Progenitor cell of endocrine pancreas (in vitro differentiated cells): Measurements from ENCODE around the gene MYO7A. TPM values are rescaled to one million over a fixed set of nuclear protein-coding genes. Genes with fewer than 3 reads are reported as not detected.

Experiments used
- DNase-seq: peaks from one replicate; pipeline ENCODE4 v3.0.0; 2021; ENCODE audit warnings: low spot score; ENCODE audit not compliant: unreplicated experiment
- H3K27ac Mint-ChIP-seq: 2 replicates; pipeline ENCODE4 v1.8.0; 2021; ENCODE audit warnings: mild to moderate bottlenecking, moderate library complexity, mixed read lengths
- H3K27me3 Mint-ChIP-seq: 2 replicates; pipeline ENCODE4 v1.8.0; 2021; ENCODE audit warnings: mixed read lengths
- H3K36me3 Mint-ChIP-seq: 2 replicates; pipeline ENCODE4 v1.8.0; 2022; ENCODE audit warnings: mixed read lengths; ENCODE audit not compliant: insufficient read depth
- H3K4me1 Mint-ChIP-seq: 2 replicates; pipeline ENCODE4 v1.8.0; 2021; ENCODE audit warnings: low read depth, mixed read lengths
- H3K4me3 Mint-ChIP-seq: 2 replicates; pipeline ENCODE4 v1.8.0; 2021; ENCODE audit warnings: low read depth, mild to moderate bottlenecking, moderate library complexity, mixed read lengths
- H3K9me3 Mint-ChIP-seq: 2 replicates; pipeline ENCODE4 v1.8.0; 2021; ENCODE audit warnings: low read depth, mixed read lengths
- CTCF ChIP-seq: fragments of 200-600 bp; sonication (generic); IDR thresholded peaks from one replicate; pipeline ENCODE4 v1.5.0; 2021; ENCODE audit warnings: antibody characterized with exemption, mild to moderate bottlenecking; ENCODE audit not compliant: unreplicated experiment
- total RNA-seq: library from RNA; stranded (reverse); gene quantifications from 2 replicates; pipeline ENCODE4 v1.2.1, GENCODE V29; 2021

Gene MYO7A
- total RNA-seq, 1 donor from 2014 or later, result 5.7 TPM

GRCh38 chr11:77090373-77091111 is 37.5 kb upstream of the MYO7A start:
- H3K4me1 Mint-ChIP-seq, result peaks cover 5% of the 10 kb centered on the region
- no peaks in the 10 kb centered on the region for H3K27me3 Mint-ChIP-seq
- TF ChIP-seq CTCF, result no peak
- DNase-seq, result no peak
- H3K9me3 Mint-ChIP-seq, result no peaks in the 10 kb centered on the region
- H3K4me3 Mint-ChIP-seq, result no peak overlapping the region
- no peak overlapping the region for H3K27ac Mint-ChIP-seq
- no peaks in the 10 kb centered on the region for H3K36me3 Mint-ChIP-seq

- H3K4me3 Mint-ChIP-seq, result no peak overlapping the region
- H3K27ac Mint-ChIP-seq, result peak overlapping the region; percentile 15
- TF ChIP-seq CTCF, result peak; percentile 85
- DNase-seq, result peak; percentile 66
- no peaks in the 10 kb centered on the region for H3K9me3 Mint-ChIP-seq
- H3K27me3 Mint-ChIP-seq, result no peaks in the 10 kb centered on the region
- peaks cover 5% of the 10 kb centered on the region for H3K4me1 Mint-ChIP-seq
- no peaks in the 10 kb centered on the region for H3K36me3 Mint-ChIP-seq
Measured at GRCh38 chr11:77091146-77091940, 36.7 kb upstream of the MYO7A start.

GRCh38 chr11:77092382-77092781 is 35.7 kb upstream of the MYO7A start:
- Mint-ChIP-seq H3K36me3 (no peaks in the 10 kb centered on the region), H3K27me3 (no peaks in the 10 kb centered on the region), H3K9me3 (no peaks in the 10 kb centered on the region), H3K4me3 (no peak overlapping the region), H3K27ac (no peak overlapping the region), H3K4me1 (peaks cover 5% of the 10 kb centered on the region)
- no peak for DNase-seq
- TF ChIP-seq CTCF, result no peak

DNA sequence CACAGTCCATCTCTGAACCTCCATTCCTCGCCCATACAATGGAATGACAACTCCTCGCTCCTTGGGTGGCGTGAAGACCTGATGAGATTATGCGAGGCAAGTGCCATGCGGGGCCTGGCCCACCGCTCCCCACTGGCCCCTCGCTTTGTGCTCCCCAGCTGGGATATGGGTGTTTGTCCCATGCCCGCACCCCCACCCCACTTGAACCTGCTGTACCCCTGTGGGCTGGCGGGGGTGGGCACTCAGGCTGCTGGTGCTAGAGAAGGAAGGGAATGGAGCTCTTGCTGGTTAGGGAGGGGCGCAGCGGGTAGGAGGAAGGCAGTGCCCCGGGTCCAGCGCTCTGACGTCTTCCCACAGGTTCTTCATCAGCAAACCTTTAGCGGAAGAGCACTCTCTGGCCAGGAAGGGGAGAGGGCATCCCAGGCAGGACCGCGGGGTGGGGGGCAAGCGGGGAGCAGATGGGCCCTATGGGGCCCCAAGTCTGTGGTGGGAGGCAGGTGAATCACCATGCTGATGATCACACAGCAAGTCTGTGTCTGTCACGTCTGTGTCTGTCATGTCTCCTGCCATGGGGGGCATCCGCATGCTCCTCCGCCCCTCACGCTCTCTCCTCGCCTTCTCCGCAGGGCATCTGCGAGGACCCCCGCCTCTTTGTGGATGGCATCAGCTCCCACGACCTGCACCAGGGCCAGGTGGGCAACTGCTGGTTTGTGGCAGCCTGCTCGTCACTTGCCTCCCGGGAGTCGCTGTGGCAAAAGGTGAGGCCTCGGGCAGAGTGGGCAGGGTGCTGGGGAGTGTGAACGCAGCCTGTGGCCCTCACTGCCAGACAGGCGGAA is 34.8 kb upstream of the MYO7A start:
- Mint-ChIP-seq H3K9me3 (no peaks in the 10 kb centered on the region), H3K4me3 (no peak overlapping the region), H3K27ac (no peak overlapping the region), H3K36me3 (no peaks in the 10 kb centered on the region), H3K27me3 (no peaks in the 10 kb centered on the region), H3K4me1 (peaks cover 3% of the 10 kb centered on the region)
- DNase-seq, result no peak
- TF ChIP-seq CTCF, result no peak
